Activated naive CD4-positive, alpha-beta T cell treated with anti-CD3 and anti-CD28 coated beads, Interleukin-2, amount 50 U/mL, for 24 hours (primary cell): ENCODE measurements around the gene BLVRB.
"Not testable (repeated sequence)": the region's sequence is repeated elsewhere in the genome, so short reads cannot be mapped to it uniquely, and the experiment has no call there.

Experiments
- H3K27ac Mint-ChIP-seq: one replicate; pipeline ENCODE4 v1.8.0; 2021; ENCODE audit warnings: mild to moderate bottlenecking, mixed read lengths
- H3K27me3 Mint-ChIP-seq: one replicate; pipeline ENCODE4 v1.8.0; 2021; ENCODE audit warnings: mixed read lengths
- H3K36me3 Mint-ChIP-seq: one replicate; pipeline ENCODE4 v1.8.0; 2021; ENCODE audit warnings: mixed read lengths
- H3K4me1 Mint-ChIP-seq: one replicate; pipeline ENCODE4 v1.8.0; 2021; ENCODE audit warnings: mixed read lengths
- H3K4me3 Mint-ChIP-seq: one replicate; pipeline ENCODE4 v1.8.0; 2021; ENCODE audit warnings: mild to moderate bottlenecking, mixed read lengths
- H3K9me3 Mint-ChIP-seq: one replicate; pipeline ENCODE4 v1.8.0; 2021; ENCODE audit warnings: mixed read lengths

The BLVRB gene

GRCh38 chr19:40444825-40445312 is 20.7 kb downstream of the BLVRB start:
- Mint-ChIP-seq H3K27me3 (no peaks in the 10 kb centered on the region), H3K9me3 (no peaks in the 10 kb centered on the region), H3K4me1 (peaks cover 20% of the 10 kb centered on the region), H3K4me3 (peak overlapping the region; percentile 98), H3K36me3 (no peaks in the 10 kb centered on the region), H3K27ac (peak overlapping the region; percentile 85)

- peak within 1 kb of the TSS; percentile 89 for H3K27ac Mint-ChIP-seq
Observed at GRCh38 chr19:40444000-40444824, 21.3 kb downstream of the BLVRB start, which contains the start of gene SERTAD3. SERTAD3 (minus strand) TSS chr19:40444335; CDS start chr19:40442080, 2,255 bp downstream.

GRCh38 chr19:40443131-40443999 is 22.2 kb downstream of the BLVRB start:
- Mint-ChIP-seq H3K27me3 (no peaks in the 10 kb centered on the region), H3K27ac (peak overlapping the region; percentile 89), H3K4me1 (peaks cover 20% of the 10 kb centered on the region), H3K9me3 (no peaks in the 10 kb centered on the region), H3K36me3 (no peaks in the 10 kb centered on the region), H3K4me3 (peak overlapping the region; percentile 98)

More at GRCh38 chr19:40444000-40444824, 21.3 kb downstream of the BLVRB start, which contains the start of gene SERTAD3:
- H3K4me3 Mint-ChIP-seq: peak within 1 kb of the TSS; percentile 98
- H3K4me1 Mint-ChIP-seq: peaks cover 20% of the 10 kb centered on the region
- H3K27me3 Mint-ChIP-seq: no peaks in the 10 kb centered on the region
- no peaks in the 10 kb centered on the region for H3K36me3 Mint-ChIP-seq
- H3K9me3 Mint-ChIP-seq: no peaks in the 10 kb centered on the region

DNA sequence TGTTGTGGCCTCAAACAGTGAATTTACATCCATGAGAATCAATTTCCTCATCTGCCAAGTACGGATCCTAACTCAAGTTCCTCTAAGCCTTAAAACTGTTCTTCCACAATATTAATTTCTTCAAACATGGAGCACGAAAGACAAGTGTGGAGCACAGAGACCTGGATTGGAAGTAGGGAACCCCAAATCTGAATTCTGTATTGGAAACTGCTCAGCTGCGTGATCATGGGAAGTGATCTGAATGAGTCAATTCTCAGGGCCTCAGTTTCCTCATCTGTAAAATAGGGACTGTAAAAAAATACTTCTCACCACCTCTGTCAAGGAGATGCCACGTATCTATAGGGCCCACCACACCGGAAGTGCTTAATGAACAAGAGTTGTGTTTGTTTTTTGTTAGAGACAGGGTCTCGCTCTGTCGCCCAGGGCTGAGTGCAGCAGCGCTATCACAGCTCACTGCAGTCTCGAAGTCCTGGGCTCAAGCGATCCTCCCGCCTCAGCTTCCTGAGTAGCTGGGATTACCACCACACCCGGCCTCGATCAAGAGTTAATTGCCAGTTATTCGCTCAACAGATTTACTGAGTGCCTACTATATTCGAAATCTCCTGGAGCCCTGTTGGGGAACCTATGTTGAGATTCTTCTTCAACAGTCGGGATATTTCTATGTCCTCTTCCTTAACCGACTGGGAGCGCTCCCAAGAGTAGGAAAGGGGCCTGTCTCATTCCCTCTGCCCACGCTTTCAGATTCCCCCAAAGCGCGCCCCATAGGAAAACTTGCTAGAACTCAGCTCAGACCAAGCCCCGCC is 23.0 kb downstream of the BLVRB start:
- no peaks in the 10 kb centered on the region for H3K27me3 Mint-ChIP-seq
- no peaks in the 10 kb centered on the region for H3K36me3 Mint-ChIP-seq
- H3K4me3 Mint-ChIP-seq: peak overlapping the region; percentile 98
- peaks cover 20% of the 10 kb centered on the region for H3K4me1 Mint-ChIP-seq
- no peaks in the 10 kb centered on the region for H3K9me3 Mint-ChIP-seq
- peak overlapping the region; percentile 89 for H3K27ac Mint-ChIP-seq

GRCh38 chr19:40441719-40442253 is 23.8 kb downstream of the BLVRB start:
- Mint-ChIP-seq H3K27ac (peak overlapping the region; percentile 59), H3K36me3 (no peaks in the 10 kb centered on the region), H3K4me1 (peaks cover 20% of the 10 kb centered on the region), H3K27me3 (no peaks in the 10 kb centered on the region), H3K4me3 (peak overlapping the region; percentile 98), H3K9me3 (no peaks in the 10 kb centered on the region)

DNA sequence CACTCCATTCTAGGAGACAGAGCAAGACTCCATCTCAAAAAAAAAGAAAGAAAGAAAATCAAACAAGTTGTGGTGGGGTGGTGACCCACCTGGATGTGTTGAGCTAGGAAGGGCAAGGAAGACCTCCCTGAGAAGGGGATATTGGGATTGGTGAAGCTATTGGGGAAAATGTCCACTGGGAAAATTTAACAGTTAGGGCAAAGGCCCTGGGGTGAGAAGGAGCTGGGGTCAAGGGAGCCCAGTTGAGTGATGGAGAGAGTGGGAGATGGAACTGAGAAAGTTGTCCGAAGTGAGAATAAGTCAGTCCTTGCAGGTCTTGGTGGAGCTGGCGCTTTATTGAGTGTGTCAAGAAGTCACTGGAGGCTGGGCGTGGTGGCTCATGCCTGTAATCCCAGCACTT is 27.3 kb downstream of the BLVRB start:
- Mint-ChIP-seq H3K4me1 (peaks cover 28% of the 10 kb centered on the region), H3K27ac (no peak overlapping the region), H3K9me3 (no peaks in the 10 kb centered on the region), H3K4me3 (no peak overlapping the region), H3K27me3 (no peaks in the 10 kb centered on the region), H3K36me3 (no peaks in the 10 kb centered on the region)

GRCh38 chr19:40433391-40434216 is 31.9 kb downstream of the BLVRB start:
- Mint-ChIP-seq H3K4me3 (peak overlapping the region; percentile 88), H3K36me3 (no peaks in the 10 kb centered on the region), H3K27me3 (no peaks in the 10 kb centered on the region), H3K4me1 (peaks cover 20% of the 10 kb centered on the region), H3K9me3 (no peaks in the 10 kb centered on the region), H3K27ac (peak overlapping the region; percentile 99)

DNA sequence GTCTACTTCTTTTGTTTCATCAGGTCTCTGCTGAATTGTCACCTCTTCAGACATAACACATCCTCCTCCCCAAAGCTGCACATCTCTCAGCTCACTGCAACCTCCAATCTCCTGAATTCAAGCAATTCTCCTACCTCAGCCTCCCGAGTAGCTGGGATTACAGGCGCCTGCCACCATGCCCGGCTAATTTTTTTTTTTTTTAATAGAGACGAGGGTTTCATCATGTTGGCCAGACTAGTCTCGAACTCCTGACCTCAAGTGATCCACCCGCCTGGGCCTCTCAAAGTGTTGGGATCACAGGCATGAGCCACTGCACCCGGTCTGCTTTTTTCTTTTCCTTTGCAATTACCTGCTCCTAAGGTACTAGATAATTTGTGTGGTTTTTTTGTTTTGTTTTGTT is 32.8 kb downstream of the BLVRB start:
- not testable (repeated sequence) for H3K27me3 Mint-ChIP-seq, H3K9me3 Mint-ChIP-seq, H3K36me3 Mint-ChIP-seq
- Mint-ChIP-seq H3K27ac (peak overlapping the region; percentile 99), H3K4me3 (peak overlapping the region; percentile 88), H3K4me1 (peaks cover 20% of the 10 kb centered on the region)

DNA sequence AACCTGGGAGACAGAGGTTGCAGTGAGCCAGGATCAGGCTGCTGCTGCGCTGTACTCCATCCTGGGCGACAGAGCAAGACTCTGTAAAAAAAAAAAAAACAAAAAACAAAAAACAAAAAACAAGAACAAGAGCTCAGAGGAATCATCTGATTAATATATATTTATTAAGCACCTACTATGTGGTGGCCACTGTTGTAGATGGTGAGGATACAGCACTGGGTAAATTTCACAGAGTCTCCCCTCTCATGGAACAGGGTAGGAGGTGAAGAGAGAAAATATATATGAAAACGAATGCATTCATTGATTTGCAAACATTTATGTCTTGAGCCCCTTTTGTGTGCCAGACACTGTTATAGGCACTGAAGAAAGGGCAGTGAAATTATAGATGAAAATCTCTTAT is 33.8 kb downstream of the BLVRB start:
- Mint-ChIP-seq H3K4me1 (peaks cover 20% of the 10 kb centered on the region), H3K9me3 (no peaks in the 10 kb centered on the region), H3K27me3 (no peaks in the 10 kb centered on the region), H3K27ac (peak overlapping the region; percentile 55), H3K36me3 (no peaks in the 10 kb centered on the region), H3K4me3 (no peak overlapping the region)

DNA sequence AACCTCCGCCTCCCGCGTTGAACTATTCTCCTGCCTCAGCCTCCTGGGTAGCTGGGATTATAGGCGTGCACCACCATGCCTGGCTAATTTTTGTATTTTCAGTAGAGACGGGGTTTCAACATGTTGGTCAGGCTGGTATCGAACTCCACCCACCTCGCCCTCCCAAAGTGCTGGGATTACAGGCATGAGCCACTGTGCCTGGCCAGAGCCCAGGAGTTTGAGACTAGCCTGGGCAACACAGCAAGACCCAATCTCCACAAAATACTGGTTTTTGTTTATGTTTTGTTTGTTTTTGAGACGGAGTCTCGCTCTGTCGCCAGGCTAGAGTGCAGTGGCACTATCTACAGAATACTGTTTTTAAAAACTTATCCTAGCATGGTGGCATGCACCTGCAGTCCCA is 35.3 kb downstream of the BLVRB start:
- not testable (repeated sequence) for H3K9me3 Mint-ChIP-seq, H3K27me3 Mint-ChIP-seq, H3K36me3 Mint-ChIP-seq, H3K27ac Mint-ChIP-seq, H3K4me3 Mint-ChIP-seq
- H3K4me1 Mint-ChIP-seq: peaks cover 18% of the 10 kb centered on the region

DNA sequence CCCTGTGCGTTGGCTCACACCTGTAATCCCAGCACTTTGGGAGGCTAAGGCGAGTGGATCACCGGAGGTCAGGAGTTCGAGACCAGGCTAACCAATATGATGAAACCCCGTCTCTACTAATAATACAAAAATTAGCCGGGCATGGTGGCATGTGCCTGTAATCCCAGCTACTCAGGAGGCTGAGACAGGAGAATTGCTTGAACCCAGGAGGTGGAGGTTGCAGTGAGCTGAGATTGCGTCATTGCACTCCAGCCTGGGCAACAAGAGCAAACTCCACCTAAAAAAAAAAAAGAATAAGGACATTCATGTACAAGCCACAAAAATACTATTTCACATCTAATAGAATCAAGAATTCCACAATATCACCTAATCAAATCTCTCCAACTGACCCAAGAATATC is 37.3 kb downstream of the BLVRB start:
- not testable (repeated sequence) for H3K27me3 Mint-ChIP-seq, H3K4me3 Mint-ChIP-seq, H3K9me3 Mint-ChIP-seq, H3K36me3 Mint-ChIP-seq
- Mint-ChIP-seq H3K4me1 (peaks cover 13% of the 10 kb centered on the region), H3K27ac (peak overlapping the region; percentile 27)

DNA sequence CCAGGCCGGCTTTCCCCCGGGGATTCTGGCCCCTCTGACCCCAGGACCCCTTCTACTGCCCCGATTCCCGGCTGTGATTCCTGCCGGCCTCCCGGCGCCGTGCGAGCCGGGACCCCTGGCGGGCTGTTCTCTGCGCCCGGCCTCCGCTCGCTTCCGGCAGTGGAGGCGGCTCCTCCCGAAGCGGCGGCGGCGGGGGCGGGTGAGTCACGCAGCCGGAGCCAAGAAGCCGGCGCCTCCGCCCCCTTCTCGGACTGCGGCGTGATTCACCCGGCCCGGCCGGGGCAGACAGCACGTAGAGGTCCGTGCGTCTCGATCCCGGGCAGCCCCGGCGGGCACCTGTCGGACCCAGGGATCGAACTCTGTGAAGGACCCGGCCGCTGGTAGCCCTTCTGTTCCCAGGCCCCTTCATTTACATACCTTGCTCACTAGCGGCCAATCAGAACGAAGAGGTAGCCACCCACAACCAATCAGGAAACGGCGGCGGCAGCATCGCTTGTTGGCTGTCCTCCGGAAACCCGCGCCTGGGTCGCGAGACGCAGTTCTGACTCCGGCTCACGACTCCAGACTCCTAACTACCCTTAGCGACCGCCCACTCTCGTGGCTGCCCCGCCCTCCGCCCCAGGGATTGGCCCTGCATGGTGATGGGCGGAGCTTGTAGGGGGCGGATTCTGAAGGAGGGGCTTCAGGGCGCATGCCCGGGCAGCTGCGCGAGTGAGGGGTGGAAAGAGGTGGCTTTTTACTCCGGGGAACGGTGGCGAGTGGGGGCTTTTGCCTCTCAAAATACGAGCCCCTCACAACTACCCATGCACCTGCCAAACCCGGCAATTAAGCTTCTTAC is 39.9 kb downstream of the BLVRB start, which contains the start of gene SERTAD1:
Gene SERTAD1 (minus strand): TSS at position 543 of the 838 bp plus-strand sequence. CDS start 2,446 bp downstream, outside the sequence.
- Mint-ChIP-seq H3K27me3 (no peaks in the 10 kb centered on the region), H3K36me3 (peaks cover 6% of the 10 kb centered on the region), H3K4me3 (peak within 1 kb of the TSS; percentile 98), H3K4me1 (peaks cover 26% of the 10 kb centered on the region), H3K9me3 (no peaks in the 10 kb centered on the region), H3K27ac (peak within 1 kb of the TSS; percentile 99)

DNA sequence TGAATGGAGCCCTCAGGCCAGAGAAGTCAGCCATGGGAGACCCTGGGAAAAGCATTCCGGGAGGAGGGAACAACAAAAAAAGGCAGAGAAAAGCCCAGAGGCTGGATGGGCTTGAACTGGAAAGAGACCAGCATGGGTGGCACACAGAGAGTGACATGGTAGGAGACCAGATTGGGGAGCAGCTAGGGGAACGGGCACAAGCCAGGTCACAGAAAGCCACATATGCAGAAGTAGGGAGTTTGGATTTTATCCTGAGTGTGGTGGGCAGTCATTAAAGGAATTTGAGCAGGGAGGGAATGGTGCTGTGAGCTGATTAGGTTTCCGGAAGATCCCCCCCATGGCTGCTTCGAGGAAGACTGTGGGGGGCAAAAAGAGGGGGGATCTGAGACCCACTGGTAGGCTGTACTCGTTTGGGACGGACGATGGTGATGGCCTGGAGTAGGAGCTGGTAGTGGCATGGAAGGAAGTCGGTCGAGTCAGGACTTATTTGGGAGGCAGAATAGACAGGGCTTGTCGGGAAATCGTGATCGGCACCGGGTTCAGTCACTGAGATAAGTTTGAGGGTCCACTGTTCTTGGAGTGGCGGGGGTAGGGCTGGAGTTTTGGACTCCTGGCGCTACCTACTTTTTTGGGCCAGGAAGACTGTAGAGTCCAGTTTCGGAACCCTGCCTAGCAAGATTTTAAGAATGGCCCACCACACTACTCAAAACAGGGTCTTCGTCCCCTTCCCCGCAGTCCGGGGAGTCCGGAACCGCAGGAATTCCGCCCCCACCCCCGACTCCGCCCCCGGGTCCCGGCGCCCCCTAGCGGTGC is 40.7 kb downstream of the BLVRB start:
- peaks cover 26% of the 10 kb centered on the region for H3K4me1 Mint-ChIP-seq
- H3K4me3 Mint-ChIP-seq: peak overlapping the region; percentile 98
- no peaks in the 10 kb centered on the region for H3K27me3 Mint-ChIP-seq
- no peaks in the 10 kb centered on the region for H3K9me3 Mint-ChIP-seq
- peak overlapping the region; percentile 98 for H3K27ac Mint-ChIP-seq
- peaks cover 6% of the 10 kb centered on the region for H3K36me3 Mint-ChIP-seq
